Astrocyte of the cerebellum (primary cell): Measurements from ENCODE around the gene KRIT1.
"Not testable (repeated sequence)": the region's sequence is repeated elsewhere in the genome, so short reads cannot be mapped to it uniquely, and the experiment has no call there.

Source experiments
- DNase-seq: peaks from one replicate; pipeline ENCODE4 v3.0.0-alpha.2; 2011; ENCODE audit warnings: low read depth
- H3K4me3 ChIP-seq: 2 replicates; pipeline ENCODE4 v1.5.1; 2011; ENCODE audit warnings: mild to moderate bottlenecking, low read depth, low read length, moderate library complexity
- CTCF ChIP-seq: IDR thresholded peaks from 2 replicates; pipeline ENCODE4 v1.5.1; 2012; ENCODE audit warnings: low read length, low read depth, moderate library complexity, mild to moderate bottlenecking; ENCODE audit errors: missing control alignments
- in situ Hi-C: cut with HindIII; loops from 2 replicates; pipeline ENCODE4 v1.10.0; 2017; ENCODE audit warnings: low sequenced_read_pairs

The KRIT1 gene

GRCh38 chr7:92266415-92267241, 20.9 kb upstream of the KRIT1 start:
- no peak for DNase-seq
- no peak for TF ChIP-seq CTCF
- no peak overlapping the region for H3K4me3 ChIP-seq
- in situ Hi-C loops, result no loop called here

- in situ Hi-C loops, result no loop called here
- no peak for DNase-seq
- no peak for TF ChIP-seq CTCF
- H3K4me3 ChIP-seq, result no peak overlapping the region
These were observed 14.6 kb upstream of the KRIT1 start for GRCh38 chr7:92260248-92260781.

GRCh38 chr7:92259610-92260247, 14.0 kb upstream of the KRIT1 start:
- H3K4me3 ChIP-seq, result no peak overlapping the region
- TF ChIP-seq CTCF, result no peak
- in situ Hi-C loops, result no loop called here
- no peak for DNase-seq

- no peak for TF ChIP-seq CTCF
- H3K4me3 ChIP-seq, result no peak overlapping the region
- no peak for DNase-seq
These were observed 13.3 kb upstream of the KRIT1 start for GRCh38 chr7:92259062-92259461.

GRCh38 chr7:92255308-92255707, 9.6 kb upstream of the KRIT1 start:
- no peak for TF ChIP-seq CTCF
- in situ Hi-C loops, result no loop called here
- DNase-seq, result peak; percentile 87
- no peak overlapping the region for H3K4me3 ChIP-seq

More at GRCh38 chr7:92259062-92259461, 13.3 kb upstream of the KRIT1 start:
- in situ Hi-C loops, result no loop called here

GRCh38 chr7:92254800-92255199, 9.1 kb upstream of the KRIT1 start:
- in situ Hi-C loops, H3K4me3 ChIP-seq: not testable (repeated sequence)
- peak; percentile 38 for DNase-seq

GRCh38 chr7:92253251-92253650, 7.5 kb upstream of the KRIT1 start:
- in situ Hi-C loops, result no loop called here
- no peak for TF ChIP-seq CTCF
- H3K4me3 ChIP-seq, result no peak overlapping the region
- no peak for DNase-seq
